D721Med (cell line): ENCODE measurements around the gene EYS.

ENCODE experiments used
- DNase-seq: peaks from one replicate; pipeline ENCODE4 v3.0.0; 2011; ENCODE audit warnings: low spot score; ENCODE audit not compliant: insufficient read length
- FAIRE-seq: peaks from 2 replicates; lab custom pipeline; 2011; peaks lifted over from hg19 to GRCh38; lab: Jason Lieb, UNC
- TF ChIP-seq, protein P1 (sequence below): IDR thresholded peaks from 2 replicates; pipeline ENCODE4 v1.5.1; 2012; ENCODE audit warnings: mild to moderate bottlenecking, control low read depth; ENCODE audit not compliant: insufficient read depth; ENCODE audit errors: missing control alignments

EYS gene

DNA sequence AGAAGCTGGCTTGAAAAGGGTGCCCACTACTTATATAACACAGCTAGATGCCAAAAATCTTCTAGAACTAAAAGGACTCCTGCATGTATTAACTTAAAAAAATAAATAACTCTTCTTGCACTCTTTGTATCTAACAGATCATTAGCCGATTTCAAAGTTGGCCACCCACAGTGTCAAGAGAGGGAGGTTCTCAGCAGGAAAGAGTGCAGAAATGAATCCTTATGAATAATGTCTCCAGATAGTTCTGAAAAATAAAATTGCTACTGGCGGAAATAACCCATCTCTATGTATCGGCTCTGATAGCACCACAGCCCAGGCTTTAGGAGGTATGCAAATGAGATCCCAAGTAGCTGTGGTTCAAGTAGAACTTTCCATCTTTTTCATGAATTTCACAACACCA lies 1838.7 kb downstream of the EYS start:
- DNase-seq (no peak), FAIRE-seq (no peak)
- TF ChIP-seq, protein P1, sequence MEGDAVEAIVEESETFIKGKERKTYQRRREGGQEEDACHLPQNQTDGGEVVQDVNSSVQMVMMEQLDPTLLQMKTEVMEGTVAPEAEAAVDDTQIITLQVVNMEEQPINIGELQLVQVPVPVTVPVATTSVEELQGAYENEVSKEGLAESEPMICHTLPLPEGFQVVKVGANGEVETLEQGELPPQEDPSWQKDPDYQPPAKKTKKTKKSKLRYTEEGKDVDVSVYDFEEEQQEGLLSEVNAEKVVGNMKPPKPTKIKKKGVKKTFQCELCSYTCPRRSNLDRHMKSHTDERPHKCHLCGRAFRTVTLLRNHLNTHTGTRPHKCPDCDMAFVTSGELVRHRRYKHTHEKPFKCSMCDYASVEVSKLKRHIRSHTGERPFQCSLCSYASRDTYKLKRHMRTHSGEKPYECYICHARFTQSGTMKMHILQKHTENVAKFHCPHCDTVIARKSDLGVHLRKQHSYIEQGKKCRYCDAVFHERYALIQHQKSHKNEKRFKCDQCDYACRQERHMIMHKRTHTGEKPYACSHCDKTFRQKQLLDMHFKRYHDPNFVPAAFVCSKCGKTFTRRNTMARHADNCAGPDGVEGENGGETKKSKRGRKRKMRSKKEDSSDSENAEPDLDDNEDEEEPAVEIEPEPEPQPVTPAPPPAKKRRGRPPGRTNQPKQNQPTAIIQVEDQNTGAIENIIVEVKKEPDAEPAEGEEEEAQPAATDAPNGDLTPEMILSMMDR = no peak

DNA sequence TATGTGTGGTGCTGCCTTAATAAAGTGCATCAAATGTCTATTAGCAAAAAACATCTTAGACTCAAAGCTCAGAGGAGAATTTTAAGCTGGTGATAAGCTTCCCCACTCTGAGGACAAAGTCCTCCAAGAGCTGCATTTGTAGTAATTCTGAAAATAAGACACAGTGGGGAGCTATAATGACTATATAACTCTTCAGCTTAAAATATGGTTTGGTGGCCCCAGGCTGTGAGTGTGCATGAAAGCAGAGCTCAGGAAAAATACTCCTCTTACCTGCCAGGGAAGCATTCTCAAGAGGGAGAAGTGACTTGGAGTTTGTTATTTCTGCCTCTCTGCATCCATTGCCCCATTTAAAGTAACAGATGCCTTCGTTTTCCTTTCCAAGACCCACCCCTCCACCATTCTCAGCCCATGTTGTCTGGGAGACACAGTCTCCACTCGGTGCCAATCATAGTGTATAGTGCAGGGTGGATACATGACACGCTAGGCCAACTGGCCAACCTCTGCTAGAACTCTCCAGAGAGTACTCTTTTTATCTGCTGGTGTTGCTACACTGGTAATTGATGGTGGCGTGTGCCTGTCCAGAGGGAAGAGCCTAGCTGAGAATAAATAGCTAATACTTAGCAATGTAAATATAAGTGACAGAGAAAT lies 1842.2 kb downstream of the EYS start:
- no peak for DNase-seq
- TF ChIP-seq, protein P1 = no peak
- FAIRE-seq = no peak

- no peak for DNase-seq
- TF ChIP-seq, protein P1 = no peak
- FAIRE-seq = no peak
These were observed 1843.0 kb downstream of the EYS start for GRCh38 chr6:63864061-63864460.

- FAIRE-seq (no peak), DNase-seq (no peak)
- TF ChIP-seq, protein P1 = no peak
These were observed 1844.4 kb downstream of the EYS start for GRCh38 chr6:63862486-63863198.

DNA sequence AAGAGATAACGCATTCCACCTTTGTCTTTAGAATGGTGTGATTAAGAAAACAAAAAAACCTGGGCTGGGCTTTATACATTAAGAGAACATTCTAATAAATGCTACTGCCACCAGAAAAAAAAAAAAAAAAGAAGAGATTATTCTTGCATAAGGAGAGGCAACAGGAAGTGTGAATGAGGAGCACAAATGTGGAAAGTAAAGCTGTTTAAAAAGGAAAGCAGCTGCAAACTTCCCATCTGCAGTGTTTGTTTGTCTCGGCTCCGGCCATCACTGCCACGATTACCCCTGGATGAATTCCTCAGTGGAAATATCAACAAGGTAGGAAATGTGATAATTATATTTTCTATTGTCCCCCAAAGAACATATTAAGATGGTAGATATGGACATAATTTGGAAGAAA lies 1847.5 kb downstream of the EYS start:
- TF ChIP-seq, protein P1 = no peak
- FAIRE-seq = no peak
- no peak for DNase-seq

DNA sequence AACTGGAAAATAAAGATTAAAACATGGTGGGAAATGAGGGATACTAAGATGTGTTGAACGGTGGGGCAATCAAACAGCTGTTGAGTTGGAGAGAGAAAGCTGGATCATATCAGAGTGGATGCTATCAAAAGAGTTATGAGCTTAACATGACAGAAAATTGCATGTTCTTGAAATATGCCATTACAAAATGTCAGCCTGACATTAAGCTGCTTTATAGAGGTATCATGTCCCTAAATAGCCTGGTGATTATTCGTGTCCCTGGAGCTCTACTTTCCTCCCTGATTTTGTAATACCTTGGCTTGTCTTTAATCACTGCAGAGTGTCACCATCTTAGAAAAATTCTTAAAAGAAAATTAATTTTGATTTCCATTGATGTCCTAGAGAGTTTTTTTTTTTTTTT lies 1848.3 kb downstream of the EYS start:
- TF ChIP-seq, protein P1 = no peak
- FAIRE-seq (no peak), DNase-seq (no peak)

- TF ChIP-seq, protein P1 = no peak
- FAIRE-seq = no peak
- no peak for DNase-seq
These were observed 1850.8 kb downstream of the EYS start for GRCh38 chr6:63856271-63856670.
